K562 (cell line): ENCODE data around the gene KDM4C. TPM values are rescaled to one million over a fixed set of nuclear protein-coding genes. Genes with fewer than 3 reads are reported as not detected.

ENCODE experiments used
- ATAC-seq: fragments of 200-7000 bp; cut with Tn5 transposase; 3 replicates; pipeline ENCODE4 v1.9.1; 2020; ENCODE audit warnings: moderate library complexity
- BruUV-seq: library from RNA; stranded (reverse); fragments of 400-500 nt; replicated peaks from 2 replicates; lab custom pipeline; 2021; lab: Mats Ljungman, UMichigan
- CTCF ChIA-PET: fragments of 300-600 bp; formaldehyde crosslinking; extraction: SDS; loops from one replicate; lab custom pipeline; 2021; ENCODE audit warnings: low intra/inter-chr PET ratio; lab: Yijun Ruan, JAX
- POLR2A ChIA-PET: fragments of 300-600, 350-650 bp; sonication (Branson Sonifier 250); formaldehyde crosslinking; extraction: SDS; loops from one replicate; lab custom pipeline; 2021; ENCODE audit warnings: antibody characterized with exemption, inconsistent platforms; lab: Yijun Ruan, JAX
- DNase-seq, 4 experiments: peaks; one replicate each; pipeline versions ENCODE4 v3.0.0 to v3.0.0-alpha.2; 2011 to 2018; ENCODE audit warnings: low spot score in 3 of 4, mixed read lengths in 3 of 4; ENCODE audit errors: extremely low read depth in 1 of 4
- FAIRE-seq: peaks from 2 replicates; lab custom pipeline; 2011; peaks lifted over from hg19 to GRCh38; lab: Jason Lieb, UNC
- H2AFZ ChIP-seq: 2 replicates; pipeline ENCODE4 v1.6.0; 2011; ENCODE audit warnings: low read depth, low read length, control low read depth, inconsistent platforms
- H3K27ac ChIP-seq: fragments of 200-600 bp; 3 replicates; pipeline ENCODE4 v1.8.0; 2011; ENCODE audit warnings: low read depth, mild to moderate bottlenecking, control low read depth, inconsistent platforms, low read length, moderate library complexity, mixed read lengths; ENCODE audit errors: extremely low read depth
- H3K27me3 ChIP-seq, 2 experiments: fragments of 300-600 bp in 1 of 2; 2 replicates in 1 of 2; 3 replicates in 1 of 2; pipeline versions ENCODE4 v1.6.0 to v1.8.0; 2011; ENCODE audit warnings: inconsistent platforms in 2 of 2, low read length in 2 of 2, mild to moderate bottlenecking in 1 of 2, mixed read lengths in 1 of 2, moderate library complexity in 1 of 2; ENCODE audit not compliant: control insufficient read depth in 2 of 2, insufficient read depth in 2 of 2
- H3K36me3 ChIP-seq: fragments of 300-600 bp; 3 replicates; pipeline ENCODE4 v1.8.0; 2011; ENCODE audit warnings: mild to moderate bottlenecking, low read length, inconsistent platforms; ENCODE audit not compliant: control insufficient read depth, insufficient read depth
- H3K4me1 ChIP-seq, 2 experiments: fragments of 200-600 bp in 1 of 2; replicated peaks in 1 of 2; 2 replicates in 1 of 2; 3 replicates in 1 of 2; pipeline versions ENCODE4 v1.5.1 to v1.8.0; 2011; ENCODE audit warnings: inconsistent platforms in 2 of 2, low read length in 2 of 2, mild to moderate bottlenecking in 1 of 2, mixed read lengths in 1 of 2, moderate library complexity in 1 of 2; ENCODE audit not compliant: control insufficient read depth in 2 of 2, insufficient read depth in 2 of 2
- H3K4me2 ChIP-seq: 2 replicates; pipeline ENCODE4 v1.6.1; 2011; ENCODE audit warnings: low read length, control low read depth, inconsistent platforms, mixed read lengths; ENCODE audit not compliant: insufficient read depth
- H3K4me3 ChIP-seq: fragments of 200-600 bp; sonication (generic), shearing (Covaris generic); 2 replicates; pipeline ENCODE4 v1.5.1; 2016; ENCODE audit warnings: control low read depth, inconsistent platforms
- H3K79me2 ChIP-seq: fragments of 200-600 bp; 3 replicates; pipeline ENCODE4 v1.8.0; 2011; ENCODE audit warnings: low read length, inconsistent platforms; ENCODE audit not compliant: control insufficient read depth, insufficient read depth
- H3K9ac ChIP-seq, 2 experiments: 2 replicates each; pipeline versions ENCODE4 v1.6.0 to v1.6.1; 2011; ENCODE audit warnings: low read depth in 2 of 2, low read length in 2 of 2, control low read depth in 1 of 2, inconsistent platforms in 1 of 2, mild to moderate bottlenecking in 1 of 2, mixed read lengths in 1 of 2; ENCODE audit not compliant: insufficient read depth in 1 of 2
- H3K9me1 ChIP-seq: one replicate; pipeline ENCODE4 v1.6.0; 2011; ENCODE audit warnings: inconsistent platforms, mild to moderate bottlenecking, low read length, moderate library complexity; ENCODE audit not compliant: control insufficient read depth, insufficient read depth
- H3K9me3 ChIP-seq: replicated peaks from 2 replicates; pipeline ENCODE4 v1.5.1; 2011; ENCODE audit warnings: low read depth, low read length, inconsistent platforms; ENCODE audit not compliant: control insufficient read depth, insufficient read depth
- H4K20me1 ChIP-seq: replicated peaks from 2 replicates; pipeline ENCODE4 v1.6.1; 2011; ENCODE audit warnings: low read length, inconsistent platforms, mixed read lengths; ENCODE audit not compliant: control insufficient read depth, insufficient read depth
- BCOR ChIP-seq: fragments of 450-650 bp; IDR thresholded peaks from 2 replicates; pipeline ENCODE4 v1.6.1; 2016
- CBFA2T3 ChIP-seq: fragments of 450-650 bp; IDR thresholded peaks from 2 replicates; pipeline ENCODE4 v1.6.1; 2017
- KLF13 ChIP-seq: fragments of 450-650 bp; IDR thresholded peaks from 2 replicates; pipeline ENCODE4 v1.6.1; 2016; ENCODE audit warnings: missing genetic modification characterization, low read depth, mild to moderate bottlenecking, missing compliant biosample characterization, moderate library complexity, borderline replicate concordance
- MAFG ChIP-seq: fragments of 450-650 bp; conservative IDR thresholded peaks from 2 replicates; pipeline ENCODE4 v1.6.1; 2016; ENCODE audit warnings: missing genetic modification characterization, missing compliant biosample characterization
- RBM15 ChIP-seq: fragments of 200-400 bp; formaldehyde crosslinking; IDR thresholded peaks from 2 replicates; pipeline ENCODE4 v1.6.1; 2018; ENCODE audit warnings: mild to moderate bottlenecking, low read length, moderate library complexity; ENCODE audit not compliant: insufficient read depth
- SRSF1 ChIP-seq: fragments of 200-400 bp; formaldehyde crosslinking; IDR thresholded peaks from 2 replicates; pipeline ENCODE4 v1.6.1; 2017; ENCODE audit warnings: mild to moderate bottlenecking, low read depth, low read length, moderate library complexity
- ZNF133 ChIP-seq: fragments of 250-450 bp; sonication (Bioruptor Pico); IDR thresholded peaks from 2 replicates; pipeline ENCODE4 v1.4.0; 2020; ENCODE audit warnings: mild to moderate bottlenecking
- ZNF165 ChIP-seq: fragments of 250-450 bp; sonication (Bioruptor Pico); IDR thresholded peaks from 2 replicates; pipeline ENCODE4 v1.4.0; 2020; ENCODE audit warnings: borderline replicate concordance
- WGBS: fragments of 100-300 bp; shearing (Covaris generic); methylation state at CpG from one replicate; pipeline ENCODE4 v1.1.6; 2016; ENCODE audit warnings: low coverage, mixed read lengths; ENCODE audit not compliant: insufficient coverage; ENCODE audit errors: missing lambda C conversion rate; 5-methylcytosine and 5-hydroxymethylcytosine counted together
- in situ Hi-C: fragments of 300-500 bp; cut with MboI; formaldehyde crosslinking; loops from 4 replicates; pipeline ENCODE4 v1.15.0; 2018; ENCODE audit warnings: inconsistent platforms, mixed read lengths
- intact Hi-C: fragments of 100-400 bp; cut with micrococcal nuclease; formaldehyde crosslinking; loops from 2 replicates; pipeline ENCODE4 v1.14.2; 2022
- polyA plus RNA-seq, 8 experiments: library from polyadenylated mRNA; depleted of rRNA in 4 of 8; stranded (reverse) in 5 of 8; unstranded in 3 of 8; fragments of >200 nt; fragmentation: Nextera tagmentation in 2 of 8; fragmentation: Illumina TruSeq in 1 of 8; extraction: Ambion mirVana in 2 of 8; extraction: Trizol in 1 of 8; gene quantifications; 2 replicates each; pipeline versions ENCODE4 v1.2.1 to v1.2.3, GENCODE V29; 2011 to 2014; ENCODE audit warnings: inconsistent platforms in 1 of 8, missing spikeins in 1 of 8
- total RNA-seq, 7 experiments: library from RNA; depleted of rRNA in 6 of 7; stranded (reverse); fragments of >200 nt in 6 of 7; fragmentation: Illumina TruSeq in 2 of 7; extraction: Trizol in 2 of 7; gene quantifications; 2 replicates each; pipeline versions ENCODE4 v1.2.1 to v1.2.3, GENCODE V29; 2011 to 2021; ENCODE audit warnings: low replicate concordance in 1 of 7
- TF ChIP-seq, protein P1 (sequence below), 3 experiments: IDR thresholded peaks in 2 of 3; conservative IDR thresholded peaks in 1 of 3; 2 replicates each; pipeline ENCODE4 v1.5.1; 2011 to 2012; ENCODE audit warnings: low read length in 3 of 3, mild to moderate bottlenecking in 3 of 3, control low read depth in 2 of 3, improper control_type of control experiment in 1 of 3, inconsistent platforms in 1 of 3, low read depth in 1 of 3, mixed read lengths in 1 of 3, moderate library complexity in 1 of 3; ENCODE audit not compliant: insufficient read depth in 2 of 3
- TF ChIP-seq, protein P2 (sequence below), 2 experiments: IDR thresholded peaks; 2 replicates each; pipeline ENCODE4 v1.6.1; 2012; ENCODE audit warnings: improper control_type of control experiment in 2 of 2, low read depth in 2 of 2, low read length in 2 of 2, borderline replicate concordance in 1 of 2
- TF ChIP-seq, protein P3 (sequence below): fragments of 250-450 bp; sonication (Bioruptor Pico); IDR thresholded peaks from 2 replicates; pipeline ENCODE4 v1.8.0; 2022; ENCODE audit warnings: inconsistent platforms, mild to moderate bottlenecking, moderate library complexity, borderline replicate concordance

The KDM4C gene
- total and polyA plus RNA-seq, 9 of the 15 experiments (the other 6 are each of a cell fraction or from before 2014, with no cell fraction given), result 5.4 to 17.0 (median 12.6) TPM

DNA sequence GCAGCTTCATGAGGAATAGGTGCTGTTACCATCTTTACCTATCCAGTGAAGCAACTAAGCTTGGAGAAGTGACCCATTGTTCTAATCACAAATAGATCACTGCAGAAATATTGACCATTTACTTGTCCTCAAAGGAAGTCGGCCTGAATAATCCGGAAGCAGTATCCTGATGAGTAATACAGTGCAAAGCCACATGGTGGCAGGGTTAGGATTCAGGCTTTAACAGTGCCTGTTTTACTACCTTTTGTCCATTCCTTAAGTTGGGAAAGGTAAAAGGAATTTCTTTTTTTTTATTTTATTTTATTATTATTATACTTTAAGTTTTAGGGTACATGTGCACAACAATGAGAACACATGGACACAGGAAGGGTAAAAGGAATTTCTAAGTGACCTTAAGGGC, 336.3 kb downstream of the KDM4C start:
- Histone ChIP-seq H3K27ac (no peak overlapping the region), H4K20me1 (no peaks in the 10 kb centered on the region), H3K27me3 (no peaks in the 10 kb centered on the region), H3K36me3 (no peaks in the 10 kb centered on the region), H3K4me3 (no peak overlapping the region), H3K9me3 (no peaks in the 10 kb centered on the region), H3K4me2 (no peak overlapping the region), H3K4me1 (no peaks in the 10 kb centered on the region; a peak in 1 of 5 replicates), H3K79me2 (no peaks in the 10 kb centered on the region), H2AFZ (no peak overlapping the region; the same call in 1 of the 2 replicates), H3K9me1 (no peaks in the 10 kb centered on the region), H3K9ac (no peak overlapping the region)
- CTCF ChIA-PET, result no interaction called here
- intact Hi-C loops, result no loop called here
- TF ChIP-seq, protein P1, sequence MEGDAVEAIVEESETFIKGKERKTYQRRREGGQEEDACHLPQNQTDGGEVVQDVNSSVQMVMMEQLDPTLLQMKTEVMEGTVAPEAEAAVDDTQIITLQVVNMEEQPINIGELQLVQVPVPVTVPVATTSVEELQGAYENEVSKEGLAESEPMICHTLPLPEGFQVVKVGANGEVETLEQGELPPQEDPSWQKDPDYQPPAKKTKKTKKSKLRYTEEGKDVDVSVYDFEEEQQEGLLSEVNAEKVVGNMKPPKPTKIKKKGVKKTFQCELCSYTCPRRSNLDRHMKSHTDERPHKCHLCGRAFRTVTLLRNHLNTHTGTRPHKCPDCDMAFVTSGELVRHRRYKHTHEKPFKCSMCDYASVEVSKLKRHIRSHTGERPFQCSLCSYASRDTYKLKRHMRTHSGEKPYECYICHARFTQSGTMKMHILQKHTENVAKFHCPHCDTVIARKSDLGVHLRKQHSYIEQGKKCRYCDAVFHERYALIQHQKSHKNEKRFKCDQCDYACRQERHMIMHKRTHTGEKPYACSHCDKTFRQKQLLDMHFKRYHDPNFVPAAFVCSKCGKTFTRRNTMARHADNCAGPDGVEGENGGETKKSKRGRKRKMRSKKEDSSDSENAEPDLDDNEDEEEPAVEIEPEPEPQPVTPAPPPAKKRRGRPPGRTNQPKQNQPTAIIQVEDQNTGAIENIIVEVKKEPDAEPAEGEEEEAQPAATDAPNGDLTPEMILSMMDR (IDR thresholded peaks at IDR 0.05 in 2 of 3, conservative IDR thresholded peaks at IDR 0.05 in 1 of 3; ENCODE audit: insufficient read depth in 2 of 3, low read depth in 1 of 3, low read length in 3 of 3), result peak in 2 of 3 experiments; percentile 19 to 25; a peak in 2 of 6 replicates
- TF ChIP-seq ZNF165, result no peak
- BruUV-seq, result no TSS peak
- DNase-seq (peak in 2 of 4 experiments; percentile 9 to 18), ATAC-seq (peak; percentile 64; the same call in 2 of the 3 replicates), FAIRE-seq (peak; percentile 42)
- WGBS, result 83% methylated on average over 2 of the region's 2 CpGs
- in situ Hi-C loops, result no loop called here
- POLR2A ChIA-PET, result no interaction called here

DNA sequence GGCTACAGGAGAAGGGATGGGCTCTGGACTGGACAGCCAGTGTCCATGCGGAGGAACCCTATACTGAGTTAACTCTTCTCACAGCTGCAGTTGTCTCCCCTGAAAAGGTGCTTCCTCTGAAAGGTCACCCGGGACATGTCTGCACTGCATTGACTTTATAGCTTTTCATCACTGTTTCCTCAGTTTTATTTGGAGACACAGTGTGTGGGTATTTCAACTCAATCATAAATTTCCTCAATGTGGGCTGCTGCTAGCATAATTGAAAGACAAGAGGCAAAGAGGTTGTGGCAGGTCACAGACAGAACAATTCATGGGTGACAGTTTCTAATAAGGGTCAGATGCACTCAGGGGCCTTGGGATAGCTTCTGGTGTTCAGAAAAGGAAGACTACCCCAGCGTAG, 336.8 kb downstream of the KDM4C start:
- no peaks in the 10 kb centered on the region for H3K9me3 ChIP-seq
- POLR2A ChIA-PET, result no interaction called here
- in situ Hi-C loops (no loop called here), intact Hi-C loops (no loop called here)
- no peaks in the 10 kb centered on the region for H3K9me1 ChIP-seq
- no peak overlapping the region for H3K4me3 ChIP-seq
- H3K27me3 ChIP-seq, result no peaks in the 10 kb centered on the region
- no peak overlapping the region for H3K4me2 ChIP-seq
- no peak overlapping the region for H2AFZ ChIP-seq
- no peak overlapping the region for H3K27ac ChIP-seq
- no peaks in the 10 kb centered on the region for H3K36me3 ChIP-seq
- no peaks in the 10 kb centered on the region for H3K79me2 ChIP-seq
- DNase-seq (no peak), ATAC-seq (no peak), FAIRE-seq (no peak)
- 81% methylated on average over 3 of the region's 3 CpGs for WGBS
- no TSS peak for BruUV-seq
- CTCF ChIA-PET, result no interaction called here
- H4K20me1 ChIP-seq, result no peaks in the 10 kb centered on the region
- no peak overlapping the region for H3K9ac ChIP-seq
- H3K4me1 ChIP-seq, result no peaks in the 10 kb centered on the region; a peak in 1 of 5 replicates
- TF ChIP-seq KLF13 (tag) (no peak), RBM15 (no peak), SRSF1 (no peak), ZNF133 (CRISPR knock-in tag) (no peak), BCOR (no peak), MAFG (tag) (no peak), CBFA2T3 (no peak)
- TF ChIP-seq, protein P2, sequence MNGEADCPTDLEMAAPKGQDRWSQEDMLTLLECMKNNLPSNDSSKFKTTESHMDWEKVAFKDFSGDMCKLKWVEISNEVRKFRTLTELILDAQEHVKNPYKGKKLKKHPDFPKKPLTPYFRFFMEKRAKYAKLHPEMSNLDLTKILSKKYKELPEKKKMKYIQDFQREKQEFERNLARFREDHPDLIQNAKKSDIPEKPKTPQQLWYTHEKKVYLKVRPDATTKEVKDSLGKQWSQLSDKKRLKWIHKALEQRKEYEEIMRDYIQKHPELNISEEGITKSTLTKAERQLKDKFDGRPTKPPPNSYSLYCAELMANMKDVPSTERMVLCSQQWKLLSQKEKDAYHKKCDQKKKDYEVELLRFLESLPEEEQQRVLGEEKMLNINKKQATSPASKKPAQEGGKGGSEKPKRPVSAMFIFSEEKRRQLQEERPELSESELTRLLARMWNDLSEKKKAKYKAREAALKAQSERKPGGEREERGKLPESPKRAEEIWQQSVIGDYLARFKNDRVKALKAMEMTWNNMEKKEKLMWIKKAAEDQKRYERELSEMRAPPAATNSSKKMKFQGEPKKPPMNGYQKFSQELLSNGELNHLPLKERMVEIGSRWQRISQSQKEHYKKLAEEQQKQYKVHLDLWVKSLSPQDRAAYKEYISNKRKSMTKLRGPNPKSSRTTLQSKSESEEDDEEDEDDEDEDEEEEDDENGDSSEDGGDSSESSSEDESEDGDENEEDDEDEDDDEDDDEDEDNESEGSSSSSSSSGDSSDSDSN (IDR thresholded peaks at IDR 0.05; ENCODE audit: borderline replicate concordance in 1 of 2, low read depth in 2 of 2, low read length in 2 of 2), result no peak
- TF ChIP-seq, protein P3, sequence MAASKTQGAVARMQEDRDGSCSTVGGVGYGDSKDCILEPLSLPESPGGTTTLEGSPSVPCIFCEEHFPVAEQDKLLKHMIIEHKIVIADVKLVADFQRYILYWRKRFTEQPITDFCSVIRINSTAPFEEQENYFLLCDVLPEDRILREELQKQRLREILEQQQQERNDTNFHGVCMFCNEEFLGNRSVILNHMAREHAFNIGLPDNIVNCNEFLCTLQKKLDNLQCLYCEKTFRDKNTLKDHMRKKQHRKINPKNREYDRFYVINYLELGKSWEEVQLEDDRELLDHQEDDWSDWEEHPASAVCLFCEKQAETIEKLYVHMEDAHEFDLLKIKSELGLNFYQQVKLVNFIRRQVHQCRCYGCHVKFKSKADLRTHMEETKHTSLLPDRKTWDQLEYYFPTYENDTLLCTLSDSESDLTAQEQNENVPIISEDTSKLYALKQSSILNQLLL, result no peak
